Suprapubic skin (tissue), 3 donors: Measurements from ENCODE around the gene TMED10.

Experiments used
- POLR2A ChIP-seq, 2 donors: fragments of 450-650 bp; IDR thresholded peaks; one replicate each; pipeline ENCODE4 v1.6.1; 2017; ENCODE audit warnings: antibody characterized with exemption in 2 of 2, mild to moderate bottlenecking in 2 of 2, moderate library complexity in 2 of 2
- TF ChIP-seq, protein P1 (sequence below), 2 donors: fragments of 200-600 bp in 1 of 2; fragments of 450-650 bp in 1 of 2; sonication (generic) in 1 of 2; IDR thresholded peaks; one replicate each; pipeline ENCODE4 v1.5.1; 2016 to 2019; ENCODE audit warnings: antibody characterized with exemption in 2 of 2, mild to moderate bottlenecking in 1 of 2, moderate library complexity in 1 of 2

- TF ChIP-seq, protein P1, sequence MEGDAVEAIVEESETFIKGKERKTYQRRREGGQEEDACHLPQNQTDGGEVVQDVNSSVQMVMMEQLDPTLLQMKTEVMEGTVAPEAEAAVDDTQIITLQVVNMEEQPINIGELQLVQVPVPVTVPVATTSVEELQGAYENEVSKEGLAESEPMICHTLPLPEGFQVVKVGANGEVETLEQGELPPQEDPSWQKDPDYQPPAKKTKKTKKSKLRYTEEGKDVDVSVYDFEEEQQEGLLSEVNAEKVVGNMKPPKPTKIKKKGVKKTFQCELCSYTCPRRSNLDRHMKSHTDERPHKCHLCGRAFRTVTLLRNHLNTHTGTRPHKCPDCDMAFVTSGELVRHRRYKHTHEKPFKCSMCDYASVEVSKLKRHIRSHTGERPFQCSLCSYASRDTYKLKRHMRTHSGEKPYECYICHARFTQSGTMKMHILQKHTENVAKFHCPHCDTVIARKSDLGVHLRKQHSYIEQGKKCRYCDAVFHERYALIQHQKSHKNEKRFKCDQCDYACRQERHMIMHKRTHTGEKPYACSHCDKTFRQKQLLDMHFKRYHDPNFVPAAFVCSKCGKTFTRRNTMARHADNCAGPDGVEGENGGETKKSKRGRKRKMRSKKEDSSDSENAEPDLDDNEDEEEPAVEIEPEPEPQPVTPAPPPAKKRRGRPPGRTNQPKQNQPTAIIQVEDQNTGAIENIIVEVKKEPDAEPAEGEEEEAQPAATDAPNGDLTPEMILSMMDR (IDR thresholded peaks at IDR 0.05), result no peak
- TF ChIP-seq POLR2A (IDR thresholded peaks at IDR 0.05), result no peak
These were observed 12.3 kb upstream of the TMED10 start for GRCh38 chr14:75188520-75189268.
